ENCODE results near the gene SEPTIN14.
"Not testable (repeated sequence)": the region's sequence is repeated elsewhere in the genome, so short reads cannot be mapped to it uniquely, and the experiment has no call there.

Gene SEPTIN14

DNA sequence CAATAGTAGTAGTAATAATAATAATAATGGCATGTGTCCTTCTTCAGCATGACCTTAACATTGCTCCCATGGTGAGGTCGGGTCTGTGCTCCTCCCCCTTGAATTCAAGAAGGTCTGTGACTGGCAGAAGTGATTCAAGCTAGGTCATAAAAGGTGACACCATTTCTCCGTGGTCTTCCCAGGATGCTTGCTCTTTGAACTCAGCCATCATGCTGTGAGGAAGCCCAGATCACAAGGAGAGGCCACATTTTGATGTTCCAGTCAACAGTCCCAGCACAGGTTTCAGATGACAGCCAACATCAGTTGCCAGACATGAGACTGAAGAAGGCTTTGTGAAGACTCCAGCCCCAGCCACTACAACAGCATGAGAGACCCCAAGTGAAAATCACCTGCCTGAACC, 83.9 kb downstream of the SEPTIN14 start:
- no peak for FAIRE-seq

DNA sequence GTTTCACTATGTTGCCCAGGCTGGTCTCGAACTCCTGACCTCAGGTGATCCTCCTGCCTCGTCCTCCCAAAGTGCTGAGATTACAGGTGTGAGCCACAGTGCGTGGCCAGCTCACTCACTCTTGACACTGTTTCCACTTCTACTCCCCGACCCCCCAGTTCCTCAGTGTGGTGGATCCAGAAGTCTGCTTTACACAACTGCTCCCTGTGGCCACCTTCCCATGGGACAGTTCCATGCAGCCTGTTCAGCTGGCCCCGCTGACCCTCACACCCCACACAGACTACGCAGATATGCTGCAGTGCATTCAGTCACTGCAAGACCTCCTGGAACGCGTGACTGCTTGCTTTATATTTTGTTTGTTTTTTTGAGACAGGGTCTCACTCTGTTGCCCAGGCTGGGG, 86.4 kb downstream of the SEPTIN14 start:
- FAIRE-seq, result no peak

DNA sequence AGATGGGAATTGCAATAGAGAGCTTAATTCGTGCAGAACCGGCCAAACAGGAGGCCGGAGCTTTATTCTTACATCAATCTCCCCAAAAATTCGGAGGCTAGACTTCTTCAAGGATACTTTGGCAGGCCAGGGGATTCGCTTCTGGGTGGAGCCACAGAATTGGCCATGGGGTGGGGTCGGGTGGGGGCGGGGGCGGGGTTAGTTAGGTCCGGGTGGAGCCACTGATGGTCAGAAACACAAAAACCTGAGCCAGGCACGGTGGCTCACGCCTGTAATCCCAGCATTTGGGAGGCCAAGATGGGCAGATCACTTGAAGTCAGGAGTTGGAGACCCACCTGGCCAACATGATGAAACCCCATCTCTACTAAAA, 87.5 kb downstream of the SEPTIN14 start:
- FAIRE-seq, result no peak

DNA sequence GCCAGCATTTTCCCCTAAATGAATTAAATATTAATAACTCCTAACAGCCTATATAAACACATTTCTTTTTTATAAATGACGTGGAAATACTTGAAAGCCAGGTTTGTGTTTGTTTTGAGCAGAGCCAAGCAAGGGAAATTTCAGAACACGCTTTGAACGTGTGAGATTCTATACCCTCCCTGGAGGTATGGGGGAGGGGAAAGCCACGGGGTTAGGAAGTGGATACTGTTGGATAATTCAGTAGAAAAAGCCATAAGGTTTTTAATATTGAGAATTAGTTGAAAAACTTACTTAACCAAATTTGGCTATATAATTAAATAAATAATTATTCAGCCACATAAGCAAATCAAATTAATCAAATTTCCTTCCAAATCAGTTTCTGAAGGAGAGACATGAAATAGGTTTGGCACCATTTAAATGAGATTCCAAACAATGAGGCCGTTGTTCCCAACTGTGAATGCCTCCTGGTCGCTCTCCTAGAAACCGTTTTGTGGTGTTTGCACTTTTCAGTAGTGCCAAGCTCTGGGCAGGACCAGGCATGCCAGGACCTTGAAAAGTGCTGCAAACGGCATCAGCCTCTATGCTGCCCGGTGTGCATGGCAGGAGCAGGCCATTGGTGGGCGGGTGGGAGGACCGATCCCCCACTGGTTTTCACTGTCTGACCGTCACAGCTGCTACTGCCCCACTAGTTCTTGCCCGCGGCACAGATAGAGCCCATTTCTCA, 88.1 kb downstream of the SEPTIN14 start:
- peak; percentile 24 for FAIRE-seq

DNA sequence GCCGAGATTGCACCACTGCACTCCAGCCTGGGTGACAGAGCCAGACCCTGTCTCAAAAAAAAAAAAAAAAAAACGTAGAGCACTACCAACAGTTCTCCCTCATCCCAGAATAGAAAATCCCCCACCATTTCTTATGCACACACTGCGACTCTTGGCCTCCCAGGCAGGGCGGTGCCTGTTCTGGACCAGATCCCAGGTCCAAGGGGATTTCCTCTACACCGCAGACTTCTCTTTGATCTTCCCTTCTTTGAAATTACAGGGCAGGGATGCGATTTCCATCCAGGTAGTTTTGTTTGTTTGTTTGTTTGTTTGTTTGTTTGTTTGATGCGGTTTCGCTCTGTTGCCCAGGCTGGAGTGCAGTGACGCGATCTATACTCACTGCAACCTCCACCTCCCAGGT, 91.8 kb downstream of the SEPTIN14 start:
- FAIRE-seq, result no peak

DNA sequence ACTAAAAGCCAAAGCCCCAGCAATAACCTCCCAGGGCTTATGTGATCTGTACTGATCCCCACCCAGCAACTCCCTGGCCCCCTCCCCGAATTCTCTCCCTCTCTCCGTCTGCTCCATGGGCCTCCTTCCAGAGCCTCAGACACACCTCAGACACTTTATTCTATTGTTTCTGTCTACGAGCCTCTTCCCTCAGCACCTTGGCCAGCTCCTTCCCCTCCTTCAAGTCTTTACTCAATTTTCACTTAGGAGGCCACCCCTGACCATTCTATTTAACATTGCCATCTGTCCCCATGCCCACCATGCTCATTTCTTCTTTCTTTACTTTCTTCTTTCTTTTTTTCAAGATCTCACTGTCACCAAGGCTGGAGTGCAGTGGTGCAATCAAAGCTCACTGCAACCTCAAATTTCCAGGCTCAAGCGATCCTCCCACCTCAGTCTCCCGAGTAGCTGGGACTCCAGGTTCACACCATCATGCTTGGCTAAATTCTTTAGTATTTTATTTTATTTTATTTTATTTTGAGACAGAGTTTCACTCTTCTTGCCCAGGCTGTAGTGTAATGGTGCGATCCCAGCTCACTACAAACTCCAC, 109.2 kb downstream of the SEPTIN14 start:
- not testable (repeated sequence) for FAIRE-seq

DNA sequence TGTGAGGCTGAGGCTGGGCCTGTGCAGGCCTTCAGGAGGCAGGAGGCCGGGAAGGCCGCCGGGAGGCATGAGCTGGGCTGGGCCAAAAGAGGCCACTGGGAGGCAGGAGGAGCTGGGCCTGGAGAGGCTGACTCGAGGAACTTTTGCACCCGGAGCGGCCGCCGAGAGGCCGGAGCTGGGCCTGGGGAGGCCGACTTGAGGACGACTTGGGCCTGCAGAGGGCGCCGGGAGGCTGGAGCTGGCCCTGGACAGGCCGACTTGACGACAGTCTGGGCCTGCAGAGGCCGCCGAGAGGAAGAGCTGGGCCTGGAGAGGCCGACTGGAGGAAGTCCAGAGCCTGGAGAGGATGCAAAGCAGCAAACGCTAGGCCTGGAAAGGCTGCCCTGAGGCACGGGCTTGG, 117.8 kb downstream of the SEPTIN14 start:
- FAIRE-seq, result not testable (repeated sequence)
